Smooth muscle cell (in vitro differentiated cells): ENCODE data around the gene ZNF253. TPM values are rescaled to one million over a fixed set of nuclear protein-coding genes. Genes with fewer than 3 reads are reported as not detected.
A peak's percentile ranks its signal among the peaks of the same experiment; 100 is the strongest.
"Not testable (repeated sequence)": the region's sequence is repeated elsewhere in the genome, so short reads cannot be mapped to it uniquely, and the experiment has no call there.

ENCODE experiments used
- DNase-seq: peaks from one replicate; lab custom pipeline; 2025; ENCODE audit not compliant: unreplicated experiment; lab: John Stamatoyannopoulos, UW
- H2AFZ ChIP-seq: fragments of 200-600 bp; sonication (generic); 2 replicates; pipeline ENCODE4 v1.6.0; 2016; ENCODE audit warnings: antibody characterized with exemption, low read depth, mild to moderate bottlenecking
- H3F3A ChIP-seq: fragments of 200-600 bp; sonication (generic); 2 replicates; pipeline ENCODE4 v1.6.0; 2017; ENCODE audit warnings: antibody characterized with exemption, low read depth
- H3K27ac ChIP-seq: fragments of 200-600 bp; sonication (generic); 2 replicates; pipeline ENCODE4 v1.5.1; 2016; ENCODE audit warnings: low read depth, mild to moderate bottlenecking
- H3K27me3 ChIP-seq: fragments of 200-600 bp; sonication (generic); 2 replicates; pipeline ENCODE4 v1.6.1; 2016; ENCODE audit warnings: low read depth, mild to moderate bottlenecking
- H3K36me3 ChIP-seq: fragments of 200-600 bp; sonication (generic); 2 replicates; pipeline ENCODE4 v1.5.1; 2016; ENCODE audit warnings: low read depth
- H3K4me1 ChIP-seq: fragments of 200-600 bp; sonication (generic); 2 replicates; pipeline ENCODE4 v1.5.1; 2016; ENCODE audit warnings: low read depth
- H3K4me2 ChIP-seq: fragments of 200-600 bp; sonication (generic); 2 replicates; pipeline ENCODE4 v1.6.0; 2016; ENCODE audit warnings: mild to moderate bottlenecking
- H3K4me3 ChIP-seq: fragments of 200-600 bp; sonication (generic); 2 replicates; pipeline ENCODE4 v1.5.1; 2016; ENCODE audit warnings: mild to moderate bottlenecking
- H3K79me2 ChIP-seq: fragments of 200-600 bp; sonication (generic); 2 replicates; pipeline ENCODE4 v1.6.0; 2016; ENCODE audit warnings: low read depth, mild to moderate bottlenecking
- H3K9ac ChIP-seq: fragments of 200-600 bp; sonication (generic); 2 replicates; pipeline ENCODE4 v1.6.0; 2016; ENCODE audit warnings: low read depth
- H3K9me3 ChIP-seq: fragments of 200-600 bp; sonication (generic); replicated peaks from 2 replicates; pipeline ENCODE4 v1.5.1; 2016; ENCODE audit warnings: low read depth
- H4K20me1 ChIP-seq: fragments of 200-600 bp; sonication (generic); 2 replicates; pipeline ENCODE4 v1.6.0; 2016; ENCODE audit warnings: low read depth
- CTCF ChIP-seq: fragments of 200-600 bp; sonication (generic); IDR thresholded peaks from 2 replicates; pipeline ENCODE4 v1.5.1; 2017; ENCODE audit warnings: borderline replicate concordance, mild to moderate bottlenecking, antibody characterized with exemption; ENCODE audit not compliant: insufficient read depth, poor library complexity, severe bottlenecking
- WGBS: methylation state at CpG from one replicate; pipeline ENCODE4 v1.1.7; 2016; ENCODE audit warnings: low lambda C conversion rate; 5-methylcytosine and 5-hydroxymethylcytosine counted together
- polyA plus RNA-seq: library from polyadenylated mRNA; unstranded; fragments of >200 nt; fragmentation: Nextera tagmentation; extraction: Ambion mirVana; gene quantifications from 2 replicates; pipeline ENCODE4 v1.2.1, GENCODE V29; 2016
- total RNA-seq: library from RNA; depleted of rRNA; stranded (reverse); fragments of >200 nt; gene quantifications from 2 replicates; pipeline ENCODE4 v1.2.3, GENCODE V29; 2014

The ZNF253 gene
- total and polyA plus RNA-seq, 2 experiments from 2014 or later: 7.9 to 11.7 TPM

DNA sequence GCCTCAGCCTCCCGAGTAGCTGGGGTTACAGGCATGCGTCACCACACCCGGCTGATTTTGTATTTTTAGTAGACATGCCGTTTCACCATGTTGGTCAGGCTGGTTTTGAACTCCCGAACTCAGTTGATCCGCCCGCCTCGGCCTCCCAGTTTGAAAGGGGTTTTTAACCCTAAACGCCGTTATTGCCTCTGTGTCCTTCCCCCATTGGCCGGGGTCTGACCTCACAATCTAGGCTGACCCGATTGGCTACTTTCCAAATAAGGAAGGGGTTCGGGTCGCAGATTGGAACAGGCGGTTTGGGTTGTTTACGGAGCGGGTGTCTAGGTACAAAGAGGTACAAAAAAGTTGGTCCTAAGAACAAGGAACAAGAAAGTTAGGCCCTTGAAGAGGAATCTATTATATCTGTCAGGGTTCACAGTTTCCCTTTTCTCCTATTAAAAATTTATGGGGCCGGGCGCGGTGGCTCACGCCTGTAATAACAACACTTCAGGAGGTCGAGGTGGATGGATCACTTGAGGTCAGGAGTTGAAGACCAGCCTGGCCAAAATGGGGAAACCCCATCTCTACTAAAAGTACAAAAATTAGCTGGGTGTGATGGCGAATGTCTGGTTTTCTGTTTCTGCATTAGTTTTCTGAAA, 1.0 kb downstream of the ZNF253 start:
- Histone ChIP-seq H3K79me2 (peaks cover 55% of the 10 kb centered on the region), H4K20me1 (peaks cover 46% of the 10 kb centered on the region), H3K36me3 (no peaks in the 10 kb centered on the region), H2AFZ (peak overlapping the region; percentile 81), H3K27me3 (no peaks in the 10 kb centered on the region), H3K4me3 (peak overlapping the region; percentile 80), H3K9ac (peak overlapping the region; percentile 81), H3K27ac (peak overlapping the region; percentile 74), H3F3A (no peaks in the 10 kb centered on the region), H3K4me1 (peaks cover 14% of the 10 kb centered on the region), H3K4me2 (peak overlapping the region; percentile 87), H3K9me3 (no peaks in the 10 kb centered on the region)
- no peak for DNase-seq
- WGBS: 1% methylated on average over 23 of the region's 23 CpGs
- no peak for TF ChIP-seq CTCF

- H3K9me3 ChIP-seq, H2AFZ ChIP-seq, H3K9ac ChIP-seq, H3K4me3 ChIP-seq, DNase-seq, H3F3A ChIP-seq, H3K27ac ChIP-seq, H3K4me2 ChIP-seq, H3K36me3 ChIP-seq, H3K27me3 ChIP-seq: not testable (repeated sequence)
- Histone ChIP-seq H4K20me1 (peaks cover 66% of the 10 kb centered on the region), H3K79me2 (peaks cover 86% of the 10 kb centered on the region), H3K4me1 (peaks cover 14% of the 10 kb centered on the region)
- WGBS: 93% methylated on average over 5 of the region's 5 CpGs
Observed at GRCh38 chr19:19870086-19870485, 4.4 kb downstream of the ZNF253 start.

DNA sequence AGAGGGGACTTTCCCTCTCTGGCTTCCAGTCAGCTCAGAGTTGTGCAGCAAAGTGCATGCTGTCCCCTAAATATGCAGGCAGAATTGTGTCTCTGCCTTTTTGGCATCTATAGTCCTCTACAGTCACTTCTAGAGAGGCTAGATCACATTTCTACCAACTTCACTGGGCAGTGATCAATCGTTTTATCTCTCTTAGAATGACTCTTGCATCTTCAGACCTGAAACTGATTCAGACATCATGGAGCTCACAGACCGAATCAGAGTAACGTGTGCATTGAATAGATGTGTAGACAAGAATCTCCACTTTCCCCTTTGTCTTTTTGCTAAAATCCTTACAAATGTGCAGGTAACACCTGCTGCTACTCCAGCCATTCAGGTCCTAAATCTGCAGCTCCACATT, 6.2 kb downstream of the ZNF253 start:
- Histone ChIP-seq H4K20me1 (peaks cover 66% of the 10 kb centered on the region), H3K9me3 (peaks cover 3% of the 10 kb centered on the region), H3K36me3 (peaks cover 9% of the 10 kb centered on the region), H3K4me1 (peaks cover 14% of the 10 kb centered on the region), H3K9ac (no peak overlapping the region), H3K4me3 (no peak overlapping the region), H3K27ac (no peak overlapping the region), H3K79me2 (peaks cover 96% of the 10 kb centered on the region), H3F3A (peaks cover 3% of the 10 kb centered on the region), H2AFZ (no peak overlapping the region), H3K27me3 (no peaks in the 10 kb centered on the region), H3K4me2 (no peak overlapping the region)
- no peak for TF ChIP-seq CTCF
- DNase-seq: no peak
- 95% methylated on average over 3 of the region's 3 CpGs for WGBS

DNA sequence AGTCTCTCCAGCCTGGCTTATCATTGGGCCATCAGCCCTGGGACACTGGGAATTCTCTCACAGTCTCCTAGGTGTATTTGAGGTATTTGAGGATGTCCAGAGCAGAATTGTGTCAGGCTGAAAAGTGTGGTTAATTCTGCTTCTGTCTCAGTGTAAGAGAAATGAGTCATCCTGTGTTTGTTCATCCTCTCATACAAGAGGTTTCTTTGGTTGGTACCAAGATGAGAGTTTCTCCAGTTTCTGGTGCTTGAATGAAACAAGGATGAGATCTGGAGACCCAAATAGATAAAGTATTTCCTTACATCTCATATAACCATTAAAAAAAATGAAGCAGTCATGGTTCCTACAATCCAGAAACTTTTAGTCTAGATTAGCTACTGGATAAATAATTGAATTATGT, 7.7 kb downstream of the ZNF253 start:
- Histone ChIP-seq H3K4me3 (no peak overlapping the region), H3K4me2 (no peak overlapping the region), H3K9me3 (peaks cover 3% of the 10 kb centered on the region), H3K27me3 (no peaks in the 10 kb centered on the region), H3K27ac (peak overlapping the region; percentile 15), H3K79me2 (peaks cover 96% of the 10 kb centered on the region), H3K36me3 (peaks cover 9% of the 10 kb centered on the region), H3K9ac (no peak overlapping the region), H2AFZ (no peak overlapping the region), H3K4me1 (peaks cover 2% of the 10 kb centered on the region), H3F3A (peaks cover 3% of the 10 kb centered on the region), H4K20me1 (peaks cover 53% of the 10 kb centered on the region)
- TF ChIP-seq CTCF: no peak
- DNase-seq: no peak
